Calu3 (cell line): ENCODE results near the gene RAPGEF1. TPM values are rescaled to one million over a fixed set of nuclear protein-coding genes. Genes with fewer than 3 reads are reported as not detected.

ENCODE experiments used
- BruUV-seq: library from RNA; stranded (reverse); fragments of 400-500 nt; replicated peaks from 2 replicates; lab custom pipeline; 2021; lab: Mats Ljungman, UMichigan
- CTCF ChIA-PET: fragments of 300-600 bp; sonication (Branson Sonifier 250); formaldehyde crosslinking; loops from one replicate; lab custom pipeline; 2022; ENCODE audit warnings: antibody characterized with exemption; lab: Charles Lee
- DNase-seq: peaks from one replicate; pipeline ENCODE4 v3.0.0; 2022
- H3K27ac Mint-ChIP-seq: one replicate; pipeline ENCODE4 v1.8.0; 2022; ENCODE audit warnings: mixed read lengths; ENCODE audit not compliant: unreplicated experiment
- H3K27me3 Mint-ChIP-seq: one replicate; pipeline ENCODE4 v1.8.0; 2022; ENCODE audit warnings: mixed read lengths; ENCODE audit not compliant: unreplicated experiment
- H3K36me3 Mint-ChIP-seq: one replicate; pipeline ENCODE4 v1.8.0; 2022; ENCODE audit warnings: mild to moderate bottlenecking, moderate library complexity, mixed read lengths; ENCODE audit not compliant: insufficient read depth, unreplicated experiment
- H3K4me1 Mint-ChIP-seq: one replicate; pipeline ENCODE4 v1.8.0; 2022; ENCODE audit warnings: mild to moderate bottlenecking, low read depth, mixed read lengths; ENCODE audit not compliant: unreplicated experiment
- H3K4me3 Mint-ChIP-seq: one replicate; pipeline ENCODE4 v1.8.0; 2022; ENCODE audit warnings: mild to moderate bottlenecking, low read depth, moderate library complexity, mixed read lengths; ENCODE audit not compliant: unreplicated experiment
- H3K9me3 Mint-ChIP-seq: one replicate; pipeline ENCODE4 v1.8.0; 2022; ENCODE audit warnings: low read depth, mixed read lengths; ENCODE audit not compliant: unreplicated experiment
- CTCF ChIP-seq: fragments of 200-600 bp; IDR thresholded peaks from one replicate; pipeline ENCODE4 v1.8.0; 2022; ENCODE audit warnings: antibody characterized with exemption; ENCODE audit not compliant: unreplicated experiment
- intact Hi-C: fragments of 100-400 bp; cut with micrococcal nuclease; formaldehyde crosslinking; loops from one replicate; pipeline ENCODE4 v1.10.0; 2022; ENCODE audit not compliant: unreplicated experiment
- total RNA-seq: library from RNA; stranded (reverse); gene quantifications from 2 replicates; pipeline ENCODE4 v1.2.3, GENCODE V29; 2022

RAPGEF1 gene
- total RNA-seq, 1 experiment from 2014 or later: 32.5 TPM

GRCh38 chr9:131697908-131698617 lies 41.8 kb downstream of the RAPGEF1 start:
- Mint-ChIP-seq H3K4me3 (no peak overlapping the region), H3K27me3 (no peaks in the 10 kb centered on the region), H3K4me1 (no peaks in the 10 kb centered on the region), H3K36me3 (no peaks in the 10 kb centered on the region), H3K9me3 (no peaks in the 10 kb centered on the region), H3K27ac (no peak overlapping the region)
- no TSS peak for BruUV-seq
- TF ChIP-seq CTCF: no peak
- DNase-seq: no peak
- CTCF ChIA-PET: no interaction called here
- intact Hi-C loops: no loop called here

GRCh38 chr9:131697097-131697496 lies 42.8 kb downstream of the RAPGEF1 start:
- no TSS peak for BruUV-seq
- intact Hi-C loops: no loop called here
- H3K4me1 Mint-ChIP-seq: no peaks in the 10 kb centered on the region
- no peak for TF ChIP-seq CTCF
- DNase-seq: no peak
- CTCF ChIA-PET: no interaction called here
- H3K27ac Mint-ChIP-seq: no peak overlapping the region
- H3K9me3 Mint-ChIP-seq: no peaks in the 10 kb centered on the region
- H3K4me3 Mint-ChIP-seq: no peak overlapping the region
- no peaks in the 10 kb centered on the region for H3K36me3 Mint-ChIP-seq
- no peaks in the 10 kb centered on the region for H3K27me3 Mint-ChIP-seq

- CTCF ChIA-PET: interaction anchor here (0.9 kb wide), 1 partner anchor 38 kb away, joined by 3 read pairs; no protein-coding TSS in a partner anchor
- intact Hi-C loops: no loop called here
- Mint-ChIP-seq H3K9me3 (no peaks in the 10 kb centered on the region), H3K4me1 (no peaks in the 10 kb centered on the region), H3K27ac (no peak overlapping the region), H3K27me3 (no peaks in the 10 kb centered on the region), H3K4me3 (no peak overlapping the region), H3K36me3 (no peaks in the 10 kb centered on the region)
- DNase-seq: no peak
- TF ChIP-seq CTCF: no peak
- no TSS peak for BruUV-seq
Measured at GRCh38 chr9:131695836-131696460, 43.9 kb downstream of the RAPGEF1 start.

GRCh38 chr9:131695366-131695765 lies 44.5 kb downstream of the RAPGEF1 start:
- CTCF ChIA-PET: interaction anchor here (0.9 kb wide), 1 partner anchor 38 kb away, joined by 3 read pairs; no protein-coding TSS in a partner anchor
- H3K4me1 Mint-ChIP-seq: no peaks in the 10 kb centered on the region
- no TSS peak for BruUV-seq
- H3K4me3 Mint-ChIP-seq: no peak overlapping the region
- H3K27me3 Mint-ChIP-seq: no peaks in the 10 kb centered on the region
- intact Hi-C loops: no loop called here
- TF ChIP-seq CTCF: no peak
- no peaks in the 10 kb centered on the region for H3K36me3 Mint-ChIP-seq
- H3K27ac Mint-ChIP-seq: no peak overlapping the region
- no peak for DNase-seq
- H3K9me3 Mint-ChIP-seq: no peaks in the 10 kb centered on the region
